H9 (cell line): ENCODE results near the gene ATOSB. TPM values are rescaled to one million over a fixed set of nuclear protein-coding genes. Genes with fewer than 3 reads are reported as not detected.

ENCODE experiments used
- DNase-seq: peaks from one replicate; pipeline ENCODE4 v3.0.0-alpha.2; 2017
- H2AFZ ChIP-seq: one replicate; pipeline ENCODE4 v1.6.1; 2013; ENCODE audit warnings: mild to moderate bottlenecking, low read length, control low read depth, moderate library complexity
- H2AK5ac ChIP-seq: 2 replicates; pipeline ENCODE4 v1.6.1; 2013; ENCODE audit warnings: low read length, control low read depth, mixed read lengths; ENCODE audit not compliant: insufficient read length
- H2BK120ac ChIP-seq: one replicate; pipeline ENCODE4 v1.6.1; 2013; ENCODE audit warnings: low read depth, mild to moderate bottlenecking, low read length, control low read depth, inconsistent platforms; ENCODE audit not compliant: poor library complexity, severe bottlenecking
- H2BK12ac ChIP-seq: 2 replicates; pipeline ENCODE4 v1.6.1; 2013; ENCODE audit warnings: low read length, control low read depth, mixed read lengths, low read depth; ENCODE audit not compliant: insufficient read length
- H2BK15ac ChIP-seq: 2 replicates; pipeline ENCODE4 v1.6.1; 2013; ENCODE audit warnings: low read depth, low read length, control low read depth
- H2BK20ac ChIP-seq: one replicate; pipeline ENCODE4 v1.6.1; 2013; ENCODE audit warnings: low read depth, mild to moderate bottlenecking, low read length, control low read depth, inconsistent platforms; ENCODE audit not compliant: poor library complexity, severe bottlenecking
- H2BK5ac ChIP-seq: 2 replicates; pipeline ENCODE4 v1.6.1; 2013; ENCODE audit warnings: low read length, control low read depth, mixed read lengths; ENCODE audit not compliant: insufficient read length
- H3K14ac ChIP-seq: 2 replicates; pipeline ENCODE4 v1.6.1; 2013; ENCODE audit warnings: low read length, control low read depth; ENCODE audit not compliant: insufficient read depth
- H3K18ac ChIP-seq: 2 replicates; pipeline ENCODE4 v1.6.1; 2013; ENCODE audit warnings: low read depth, mild to moderate bottlenecking, mixed read lengths, low read length, control low read depth; ENCODE audit not compliant: insufficient read length
- H3K23ac ChIP-seq: 2 replicates; pipeline ENCODE4 v1.6.1; 2013; ENCODE audit warnings: low read length, control low read depth, mixed read lengths, low read depth; ENCODE audit not compliant: insufficient read length
- H3K23me2 ChIP-seq: 2 replicates; pipeline ENCODE4 v1.6.1; 2013; ENCODE audit warnings: low read depth, mild to moderate bottlenecking, mixed read lengths, low read length, control low read depth; ENCODE audit not compliant: insufficient read length, poor library complexity, severe bottlenecking
- H3K27ac ChIP-seq: 2 replicates; pipeline ENCODE4 v1.5.1; 2013; ENCODE audit warnings: low read length, control low read depth, mixed read lengths, low read depth; ENCODE audit not compliant: insufficient read length
- H3K27me3 ChIP-seq: 2 replicates; pipeline ENCODE4 v1.6.1; 2013; ENCODE audit warnings: low read length, control low read depth, inconsistent platforms; ENCODE audit not compliant: insufficient read depth
- H3K4ac ChIP-seq: 2 replicates; pipeline ENCODE4 v1.6.1; 2013; ENCODE audit warnings: low read depth, mild to moderate bottlenecking, control low read depth, inconsistent platforms, low read length, moderate library complexity
- H3K4me1 ChIP-seq: 2 replicates; pipeline ENCODE4 v1.6.1; 2013; ENCODE audit warnings: low read length, control low read depth, inconsistent platforms; ENCODE audit not compliant: insufficient read depth
- H3K4me2 ChIP-seq: 2 replicates; pipeline ENCODE4 v1.6.1; 2013; ENCODE audit warnings: low read length, control low read depth, mixed read lengths; ENCODE audit not compliant: insufficient read length, insufficient read depth
- H3K56ac ChIP-seq: 2 replicates; pipeline ENCODE4 v1.6.1; 2013; ENCODE audit warnings: low read depth, mild to moderate bottlenecking, mixed read lengths, low read length, control low read depth; ENCODE audit not compliant: insufficient read length
- H3K79me1 ChIP-seq: 2 replicates; pipeline ENCODE4 v1.6.1; 2013; ENCODE audit warnings: low read depth, mild to moderate bottlenecking, moderate library complexity, low read length, control low read depth, inconsistent platforms; ENCODE audit not compliant: insufficient read depth, poor library complexity, severe bottlenecking
- H3K79me2 ChIP-seq: 2 replicates; pipeline ENCODE4 v1.6.1; 2013; ENCODE audit warnings: low read length, control low read depth, inconsistent platforms; ENCODE audit not compliant: insufficient read depth
- H3K9ac ChIP-seq: 2 replicates; pipeline ENCODE4 v1.6.1; 2013; ENCODE audit warnings: low read length, control low read depth, mixed read lengths; ENCODE audit not compliant: insufficient read length; ENCODE audit errors: extremely low read depth
- H3K9me3 ChIP-seq: one replicate; pipeline ENCODE4 v1.6.1; 2013; ENCODE audit warnings: low read depth, low read length, inconsistent platforms; ENCODE audit not compliant: control insufficient read depth
- H3T11ph ChIP-seq: one replicate; pipeline ENCODE4 v1.6.1; 2013; ENCODE audit warnings: mild to moderate bottlenecking, low read length, control low read depth, inconsistent platforms
- H4K20me1 ChIP-seq: one replicate; pipeline ENCODE4 v1.6.1; 2013; ENCODE audit not compliant: control insufficient read depth, insufficient read length, insufficient read depth
- H4K5ac ChIP-seq: 2 replicates; pipeline ENCODE4 v1.6.1; 2013; ENCODE audit warnings: low read depth, mild to moderate bottlenecking, mixed read lengths, low read length, control low read depth; ENCODE audit not compliant: insufficient read length
- H4K8ac ChIP-seq: replicated peaks from 2 replicates; pipeline ENCODE4 v1.6.1; 2013; ENCODE audit warnings: low read length, control low read depth, mixed read lengths, low read depth; ENCODE audit not compliant: insufficient read length
- H4K91ac ChIP-seq: 2 replicates; pipeline ENCODE4 v1.6.1; 2013; ENCODE audit warnings: low read depth, mild to moderate bottlenecking, moderate library complexity, mixed read lengths, low read length, control low read depth; ENCODE audit not compliant: insufficient read length
- H3K27ac Mint-ChIP-seq, 3 experiments: 2 replicates in 2 of 3; 3 replicates in 1 of 3; pipeline ENCODE4 v1.8.0; 2020 to 2021; ENCODE audit warnings: mixed read lengths in 3 of 3, mild to moderate bottlenecking in 1 of 3, moderate library complexity in 1 of 3
- H3K27me3 Mint-ChIP-seq: 2 replicates; pipeline ENCODE4 v1.8.0; 2021; ENCODE audit warnings: low read depth, mild to moderate bottlenecking, moderate library complexity, mixed read lengths
- H3K36me3 Mint-ChIP-seq, 3 experiments: 2 replicates in 2 of 3; 3 replicates in 1 of 3; pipeline ENCODE4 v1.8.0; 2020 to 2021; ENCODE audit warnings: low read depth in 3 of 3, mixed read lengths in 3 of 3; ENCODE audit not compliant: insufficient read depth in 1 of 3
- H3K4me1 Mint-ChIP-seq, 2 experiments: 2 replicates each; pipeline ENCODE4 v1.8.0; 2020; ENCODE audit warnings: mixed read lengths in 2 of 2
- H3K4me3 Mint-ChIP-seq, 2 experiments: 2 replicates in 1 of 2; 3 replicates in 1 of 2; pipeline ENCODE4 v1.8.0; 2020 to 2021; ENCODE audit warnings: mild to moderate bottlenecking in 2 of 2, mixed read lengths in 2 of 2, moderate library complexity in 1 of 2
- H3K9me3 Mint-ChIP-seq, 2 experiments: 2 replicates in 1 of 2; 3 replicates in 1 of 2; pipeline ENCODE4 v1.8.0; 2020; ENCODE audit warnings: mild to moderate bottlenecking in 2 of 2, mixed read lengths in 2 of 2, moderate library complexity in 1 of 2
- WGBS: extraction: QIAGEN DNeasy Blood & Tissue Kit; methylation state at CpG from one replicate; pipeline ENCODE4 v1.1.7; 2013; ENCODE audit warnings: missing lambda C conversion rate, low lambda C conversion rate, mixed read lengths; ENCODE audit not compliant: insufficient read length; ENCODE audit errors: extremely low coverage; 5-methylcytosine and 5-hydroxymethylcytosine counted together
- total RNA-seq: library from RNA; stranded (reverse); gene quantifications from 2 replicates; pipeline ENCODE4 v1.2.1, GENCODE V29; 2021
- TF ChIP-seq, protein P1 (sequence below): fragments of 200-600 bp; sonication (generic); conservative IDR thresholded peaks from 3 replicates; pipeline ENCODE4 v1.8.0; 2021; ENCODE audit warnings: antibody characterized with exemption, mild to moderate bottlenecking

Gene ATOSB
- total RNA-seq, 1 experiment from 2014 or later = 5.6 TPM

DNA sequence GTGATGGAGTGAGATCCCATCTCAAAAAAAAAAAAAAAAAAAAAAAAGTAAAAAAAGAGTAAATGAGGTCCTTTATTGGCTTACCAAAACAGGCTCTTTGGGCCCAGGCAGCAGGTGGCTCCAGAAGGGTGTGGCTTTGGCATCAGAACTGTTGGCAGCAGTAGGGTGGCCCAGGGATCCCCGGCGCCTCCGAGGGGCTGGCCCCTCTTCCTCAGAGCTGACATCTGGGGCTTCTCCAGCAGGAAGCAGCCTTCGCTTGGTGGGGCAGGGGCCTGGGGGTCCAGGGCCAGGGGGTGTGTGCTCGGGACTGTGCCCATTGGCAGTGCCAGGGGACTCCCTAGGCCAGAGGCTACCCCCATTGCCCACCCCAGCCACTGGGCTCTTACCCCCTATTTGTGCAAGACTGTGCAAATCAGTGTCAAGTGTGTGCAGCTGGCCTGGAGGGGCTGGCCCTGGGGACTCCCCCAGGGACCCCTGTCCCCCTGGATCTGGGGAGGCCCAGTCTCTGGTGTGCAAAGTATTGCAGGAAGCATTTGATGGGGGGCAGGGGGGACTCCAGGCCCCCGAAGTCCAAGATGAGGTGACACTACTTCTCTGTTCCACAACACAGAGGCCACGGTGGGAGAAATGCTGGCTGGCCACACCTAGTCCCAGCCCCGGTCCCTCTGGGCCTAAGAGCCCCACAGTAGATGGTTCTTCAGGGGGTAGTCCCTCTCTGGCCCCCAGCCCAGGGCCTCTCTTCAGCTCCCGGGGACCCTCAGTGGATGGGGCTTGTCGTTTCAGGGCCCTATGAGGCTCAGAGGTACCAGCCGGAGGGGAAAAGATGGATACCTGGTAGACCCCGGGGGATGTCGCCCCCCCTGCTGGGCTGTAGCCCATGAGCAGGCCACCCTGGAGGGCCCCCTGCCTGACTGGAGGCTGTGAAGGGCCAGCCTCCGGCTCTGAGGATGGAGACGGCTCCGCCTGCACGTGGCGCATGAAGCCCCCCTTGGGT is 8.1 kb downstream of the ATOSB start:
- H4K5ac ChIP-seq = no peak overlapping the region
- no peak overlapping the region for H2BK20ac ChIP-seq
- Mint-ChIP-seq H3K4me3 (no peak overlapping the region), H3K27me3 (no peaks in the 10 kb centered on the region), H3K27ac (no peak overlapping the region), H3K9me3 (no peaks in the 10 kb centered on the region; a peak in 1 of 5 replicates), H3K36me3 (peaks cover 2 to 18% (median 15%) of the 10 kb centered on the region in 3 experiments; a peak in 5 of 7 replicates), H3K4me1 (peaks cover 22 to 25% of the 10 kb centered on the region in 2 experiments)
- no peaks in the 10 kb centered on the region for H3K9me3 ChIP-seq
- WGBS = no CpG with 5 or more reads among the region's 18 CpGs
- no peak overlapping the region for H3T11ph ChIP-seq
- no peak overlapping the region for H3K56ac ChIP-seq
- TF ChIP-seq, protein P1, sequence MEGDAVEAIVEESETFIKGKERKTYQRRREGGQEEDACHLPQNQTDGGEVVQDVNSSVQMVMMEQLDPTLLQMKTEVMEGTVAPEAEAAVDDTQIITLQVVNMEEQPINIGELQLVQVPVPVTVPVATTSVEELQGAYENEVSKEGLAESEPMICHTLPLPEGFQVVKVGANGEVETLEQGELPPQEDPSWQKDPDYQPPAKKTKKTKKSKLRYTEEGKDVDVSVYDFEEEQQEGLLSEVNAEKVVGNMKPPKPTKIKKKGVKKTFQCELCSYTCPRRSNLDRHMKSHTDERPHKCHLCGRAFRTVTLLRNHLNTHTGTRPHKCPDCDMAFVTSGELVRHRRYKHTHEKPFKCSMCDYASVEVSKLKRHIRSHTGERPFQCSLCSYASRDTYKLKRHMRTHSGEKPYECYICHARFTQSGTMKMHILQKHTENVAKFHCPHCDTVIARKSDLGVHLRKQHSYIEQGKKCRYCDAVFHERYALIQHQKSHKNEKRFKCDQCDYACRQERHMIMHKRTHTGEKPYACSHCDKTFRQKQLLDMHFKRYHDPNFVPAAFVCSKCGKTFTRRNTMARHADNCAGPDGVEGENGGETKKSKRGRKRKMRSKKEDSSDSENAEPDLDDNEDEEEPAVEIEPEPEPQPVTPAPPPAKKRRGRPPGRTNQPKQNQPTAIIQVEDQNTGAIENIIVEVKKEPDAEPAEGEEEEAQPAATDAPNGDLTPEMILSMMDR = no peak
- H4K91ac ChIP-seq = no peak overlapping the region
- H3K23me2 ChIP-seq = peaks cover 8% of the 10 kb centered on the region
- H3K79me1 ChIP-seq = no peaks in the 10 kb centered on the region
- H3K4ac ChIP-seq = no peak overlapping the region
- H3K9ac ChIP-seq = no peak overlapping the region
- no peak overlapping the region for H2BK15ac ChIP-seq
- no peaks in the 10 kb centered on the region for H3K27me3 ChIP-seq
- DNase-seq = no peak
- no peaks in the 10 kb centered on the region for H3K79me2 ChIP-seq
- H3K18ac ChIP-seq = no peak overlapping the region
- H2BK12ac ChIP-seq = no peak overlapping the region
- no peaks in the 10 kb centered on the region for H3K4me1 ChIP-seq
- H2AK5ac ChIP-seq = no peak overlapping the region
- no peak overlapping the region for H3K4me2 ChIP-seq
- H2AFZ ChIP-seq = no peak overlapping the region
- no peaks in the 10 kb centered on the region for H4K20me1 ChIP-seq
- no peak overlapping the region for H2BK120ac ChIP-seq
- no peak overlapping the region for H3K14ac ChIP-seq
- H3K23ac ChIP-seq = no peak overlapping the region
- H3K27ac ChIP-seq = no peak overlapping the region
- H4K8ac ChIP-seq = no peak overlapping the region
- no peak overlapping the region for H2BK5ac ChIP-seq
